Right forelimb (tissue), 1 donor: ENCODE data around the gene OR6V1.

Experiments
- DNase-seq: peaks from one replicate; pipeline ENCODE4 v3.0.0-alpha.2; 2018

Gene OR6V1, protein sequence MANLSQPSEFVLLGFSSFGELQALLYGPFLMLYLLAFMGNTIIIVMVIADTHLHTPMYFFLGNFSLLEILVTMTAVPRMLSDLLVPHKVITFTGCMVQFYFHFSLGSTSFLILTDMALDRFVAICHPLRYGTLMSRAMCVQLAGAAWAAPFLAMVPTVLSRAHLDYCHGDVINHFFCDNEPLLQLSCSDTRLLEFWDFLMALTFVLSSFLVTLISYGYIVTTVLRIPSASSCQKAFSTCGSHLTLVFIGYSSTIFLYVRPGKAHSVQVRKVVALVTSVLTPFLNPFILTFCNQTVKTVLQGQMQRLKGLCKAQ

DNA sequence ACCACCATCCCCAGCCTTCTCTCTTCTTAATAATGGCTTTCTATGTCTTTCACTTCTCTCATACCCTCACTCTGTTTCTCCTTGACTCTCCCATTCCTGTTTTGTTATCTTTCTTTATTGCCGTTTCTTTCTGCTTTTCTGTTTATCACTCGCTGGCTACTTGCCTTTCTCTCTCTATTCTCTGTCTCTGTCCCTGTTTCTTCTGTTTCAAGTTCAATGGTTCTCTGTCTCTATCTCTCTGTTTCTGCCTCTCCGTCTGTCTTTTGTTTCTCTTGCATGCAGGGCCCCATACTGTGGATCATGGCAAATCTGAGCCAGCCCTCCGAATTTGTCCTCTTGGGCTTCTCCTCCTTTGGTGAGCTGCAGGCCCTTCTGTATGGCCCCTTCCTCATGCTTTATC is at the start of gene OR6V1:
Gene OR6V1 (plus strand): TSS at position 301 of the 400 bp plus-strand sequence. CDS start 0 bp downstream, at position 301.
- no peak for DNase-seq

DNA sequence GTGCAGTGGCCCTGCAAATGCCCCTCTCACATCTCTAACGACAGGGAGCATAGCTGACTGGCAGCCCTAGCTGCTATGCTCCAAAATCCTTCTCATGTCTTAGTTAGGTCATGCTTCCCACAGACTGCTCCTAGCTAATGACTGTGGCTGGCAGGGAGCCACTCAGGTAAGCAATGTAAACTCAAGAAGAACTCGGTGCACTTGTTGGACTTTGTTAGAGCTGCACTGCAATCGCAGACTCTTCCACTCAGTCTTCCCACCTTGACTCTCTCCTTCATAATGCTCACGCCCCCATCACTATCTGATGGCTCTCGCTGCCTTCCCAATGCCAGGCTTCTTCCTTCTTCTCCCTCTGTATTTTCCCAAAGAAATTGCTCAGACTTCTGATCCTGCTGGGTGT is 49.2 kb upstream of the OR6V1 start:
- DNase-seq: no peak

DNA sequence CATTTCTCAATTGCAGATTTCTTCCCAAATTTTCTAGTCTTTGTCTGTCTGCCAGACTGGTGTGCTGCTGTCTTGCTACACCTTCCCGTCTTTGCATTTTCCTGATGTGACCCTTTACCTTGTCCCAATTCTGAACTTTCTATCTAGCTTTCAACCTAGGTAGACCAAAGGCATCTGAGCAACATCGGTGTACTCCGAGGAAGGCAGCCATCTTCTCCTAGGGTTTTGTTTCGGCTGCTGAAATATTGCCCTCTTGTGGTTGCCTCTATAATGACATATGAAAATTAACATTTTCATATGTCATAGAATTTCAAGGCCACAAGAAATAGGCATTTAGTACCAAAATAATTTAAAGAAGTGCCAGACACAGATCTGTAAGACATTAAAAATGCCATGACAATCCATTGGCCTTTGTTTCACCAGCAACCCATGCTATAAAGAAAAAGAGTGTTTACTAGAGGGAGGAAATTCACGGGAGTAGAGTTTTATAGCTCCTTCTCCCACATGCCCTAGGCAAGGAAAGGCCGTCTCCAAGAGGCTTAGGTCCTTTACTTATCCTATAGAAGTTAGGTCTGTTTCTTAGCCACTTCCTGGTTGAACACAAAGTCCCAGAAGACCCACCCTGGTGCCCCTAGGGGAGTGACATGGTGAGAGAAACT is 48.6 kb upstream of the OR6V1 start:
- no peak for DNase-seq

DNA sequence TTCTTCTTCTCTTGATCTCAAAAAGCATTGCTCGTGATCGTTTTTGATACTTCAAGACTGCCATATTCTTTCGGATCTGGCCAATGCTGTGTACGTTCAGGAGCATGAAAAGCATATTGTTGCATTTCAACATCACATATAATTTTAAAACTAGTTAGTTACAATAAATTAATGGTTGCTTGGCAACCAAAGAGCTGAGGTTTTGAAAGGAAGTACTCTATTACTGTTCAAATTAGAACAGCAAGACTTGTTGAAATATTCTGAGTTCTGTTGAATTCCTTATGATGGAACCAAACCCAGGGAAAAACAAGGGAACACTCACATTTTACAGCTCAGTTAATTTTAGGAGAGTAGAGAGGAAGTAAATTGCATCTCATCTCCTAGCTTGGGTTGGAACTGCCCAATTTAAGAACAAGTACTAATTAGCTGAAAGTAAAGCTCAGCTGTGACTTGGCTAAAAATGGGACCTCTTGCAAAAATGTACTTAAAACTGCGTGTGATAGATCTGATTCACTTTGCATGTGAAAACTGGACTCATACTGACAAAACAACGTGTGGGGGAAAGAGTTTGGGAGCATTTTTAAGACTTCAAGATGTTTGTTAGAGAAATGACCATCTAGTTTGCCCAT is 46.4 kb upstream of the OR6V1 start:
- DNase-seq: no peak

DNA sequence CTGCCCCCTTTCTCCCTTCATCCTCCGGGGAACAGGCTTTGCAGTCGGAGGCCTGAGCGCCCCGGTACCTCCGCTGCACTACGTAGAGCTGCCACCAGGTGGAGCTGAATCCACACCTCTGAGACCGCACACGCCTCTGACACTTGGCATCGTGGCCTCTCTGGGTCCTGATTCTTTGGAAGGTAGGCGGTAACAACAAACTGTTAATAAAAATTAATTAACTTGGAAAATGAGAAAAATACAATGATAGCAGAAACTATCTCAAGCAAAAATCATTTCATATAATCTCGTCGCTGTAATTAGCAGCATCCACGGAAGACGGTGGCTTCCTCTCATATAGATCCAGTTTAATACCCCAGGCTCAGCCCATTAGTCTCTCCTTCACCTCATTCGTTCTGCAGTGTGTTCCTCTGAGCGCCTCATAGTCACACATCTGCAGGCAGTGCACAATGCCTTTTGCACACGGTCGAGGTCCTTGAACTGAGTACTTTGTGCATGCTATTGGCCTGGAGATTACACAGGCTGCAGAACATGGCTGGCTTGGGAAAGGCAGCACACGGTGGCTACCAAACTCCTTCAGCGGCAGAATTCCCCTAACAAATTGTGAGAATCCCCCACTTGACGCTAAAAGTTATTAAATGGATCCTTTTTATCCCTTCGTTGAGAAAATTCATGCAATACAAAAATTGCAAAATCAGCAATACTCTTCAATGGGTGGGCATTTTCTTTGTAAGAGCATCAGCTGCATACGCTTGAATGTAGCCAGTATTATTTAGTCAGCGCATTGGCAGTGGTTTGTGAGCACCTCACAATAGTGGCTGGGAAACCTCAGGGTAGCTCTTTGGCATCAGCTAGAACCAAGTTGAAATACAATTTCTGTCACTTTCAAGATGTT is 43.9 kb upstream of the OR6V1 start:
- peak; percentile 86 for DNase-seq

DNA sequence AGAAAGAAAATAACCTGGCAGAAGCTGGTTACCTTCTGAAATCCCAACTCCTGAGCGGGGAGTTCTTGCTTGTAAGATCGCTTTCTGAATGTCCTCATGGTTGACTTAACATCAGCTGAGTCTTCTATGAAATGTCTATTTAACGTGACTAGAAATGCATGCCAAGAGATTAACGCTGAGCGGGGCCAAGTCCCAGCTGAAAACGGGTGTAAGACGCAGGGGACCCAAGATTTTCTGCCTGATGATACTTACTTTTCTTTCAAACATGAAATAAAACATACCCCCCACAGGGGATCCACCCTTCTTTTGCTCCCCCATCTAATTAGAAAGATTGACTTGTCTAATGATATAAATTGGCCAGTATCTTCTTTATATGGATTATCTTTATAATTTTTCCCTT is 40.1 kb upstream of the OR6V1 start:
- no peak for DNase-seq

DNA sequence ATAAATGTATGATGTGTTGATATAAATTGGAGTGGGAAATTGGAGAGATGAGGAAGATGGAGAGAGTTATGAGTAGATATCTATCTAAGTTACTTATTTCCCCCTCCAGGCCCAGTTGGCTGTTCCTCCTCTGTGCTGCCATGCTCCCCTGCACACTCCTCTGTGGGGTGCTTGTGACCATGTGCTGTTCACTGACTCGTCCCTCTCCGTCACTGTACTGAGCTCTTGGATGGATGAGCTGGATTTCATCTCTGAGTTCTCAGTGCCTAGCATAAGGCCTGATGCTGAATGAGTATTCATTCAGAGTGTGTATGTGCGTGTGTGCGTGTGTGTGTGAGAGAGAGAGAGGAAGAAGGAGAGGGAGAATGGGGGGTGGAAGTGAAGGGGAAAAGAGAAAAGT is 39.7 kb upstream of the OR6V1 start:
- no peak for DNase-seq

DNA sequence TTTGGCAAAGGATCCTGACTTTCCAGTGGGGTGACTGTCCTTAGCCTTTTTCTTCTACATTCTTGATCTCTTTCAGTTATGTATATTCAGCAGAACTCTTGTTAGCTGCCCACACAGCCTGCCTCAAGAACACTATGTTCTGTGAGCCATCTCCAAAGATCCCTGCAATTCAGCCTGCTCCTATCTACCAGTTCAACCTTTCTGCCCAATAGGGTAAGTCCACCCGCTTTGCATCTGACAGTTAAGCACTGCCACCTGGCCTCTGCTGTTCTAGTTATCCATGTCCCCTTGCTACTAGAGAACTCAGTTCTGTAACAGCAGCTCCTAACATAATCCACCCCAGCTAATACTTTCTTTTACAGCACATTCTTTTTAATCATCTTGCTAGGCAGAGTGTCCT is 38.7 kb upstream of the OR6V1 start:
- DNase-seq: no peak

DNA sequence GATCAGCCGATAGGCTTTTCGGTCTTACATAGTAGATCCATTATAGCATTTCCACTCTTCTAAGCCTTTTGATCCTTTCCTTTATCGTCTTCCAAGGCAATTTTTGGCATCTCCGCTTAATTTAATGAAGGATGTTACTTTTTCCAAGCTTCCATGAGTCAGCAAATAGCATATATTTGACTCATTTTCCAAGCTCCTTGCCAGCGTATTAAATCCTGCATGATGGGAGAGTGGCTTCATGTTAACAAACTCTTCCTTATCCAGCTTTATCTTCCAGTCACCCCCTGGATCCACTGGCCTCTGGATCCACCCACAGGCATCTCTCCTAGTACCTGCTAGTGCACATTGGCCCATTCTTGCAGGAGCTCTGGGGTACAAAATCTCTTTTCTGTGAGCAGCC is 38.2 kb upstream of the OR6V1 start:
- DNase-seq: no peak

DNA sequence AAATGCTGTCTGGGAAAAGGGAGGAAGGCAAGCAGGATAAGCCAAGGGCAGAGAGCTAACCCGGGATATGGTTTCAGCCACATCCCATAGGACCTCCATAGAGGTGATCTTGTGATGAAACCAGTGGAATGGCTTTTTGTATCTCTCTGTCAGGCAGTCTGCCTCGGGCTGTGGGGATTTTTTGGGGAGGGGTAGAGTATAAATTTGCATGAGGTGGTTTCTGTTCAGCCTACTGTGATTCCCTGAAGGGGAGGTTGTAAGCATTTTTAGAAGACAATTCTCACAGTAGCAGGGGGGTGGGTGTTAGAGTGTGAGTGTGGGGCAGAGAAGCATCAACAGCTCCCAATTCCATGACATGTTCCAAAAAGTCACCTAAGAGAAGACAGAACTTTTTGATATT is 37.1 kb upstream of the OR6V1 start:
- DNase-seq: no peak

DNA sequence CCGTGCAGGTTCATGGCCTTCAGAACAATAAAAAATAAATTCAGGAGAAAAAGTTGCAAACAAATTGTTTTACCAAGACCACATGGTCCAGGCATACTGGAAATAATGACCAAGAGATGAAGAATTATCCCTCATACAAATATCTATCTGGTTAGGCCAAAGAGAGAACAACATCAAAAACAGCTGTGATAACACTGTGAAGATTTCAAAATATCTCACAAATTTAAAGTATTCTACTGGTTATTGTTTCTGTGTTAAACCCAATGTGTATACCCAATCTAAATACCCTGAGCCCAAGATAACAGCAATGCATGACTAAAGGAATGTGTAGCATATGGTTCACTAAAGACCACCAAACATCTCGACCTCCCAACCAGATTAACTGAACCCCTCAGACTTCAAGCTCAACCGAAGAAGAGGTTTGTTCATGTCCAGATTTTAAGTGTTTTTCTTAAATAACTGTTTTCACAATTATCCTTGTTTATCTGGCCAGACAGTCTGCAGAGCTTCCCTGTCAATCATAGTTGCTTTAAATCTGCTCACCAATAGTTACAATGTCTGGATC is 36.1 kb upstream of the OR6V1 start:
- no peak for DNase-seq

DNA sequence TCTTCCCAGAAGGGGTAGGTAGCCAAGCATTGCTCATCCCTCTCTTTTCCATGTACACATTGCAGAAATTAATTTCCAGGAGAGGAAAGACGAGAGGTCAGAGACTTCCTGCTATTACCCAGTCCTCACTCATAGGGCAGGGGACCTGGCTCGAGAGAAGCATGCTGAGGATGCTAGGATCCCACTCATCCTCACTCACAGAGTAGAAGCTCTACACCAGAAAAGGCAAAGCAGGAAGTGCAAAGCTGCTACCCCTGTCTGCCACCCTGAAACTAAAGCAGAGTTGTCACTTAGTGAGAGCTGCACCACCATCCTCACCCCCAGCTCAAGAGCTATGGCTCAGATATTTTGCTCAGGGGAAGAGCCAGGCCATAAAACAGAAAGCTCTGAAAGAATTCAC is 35.1 kb upstream of the OR6V1 start:
- DNase-seq: no peak

DNA sequence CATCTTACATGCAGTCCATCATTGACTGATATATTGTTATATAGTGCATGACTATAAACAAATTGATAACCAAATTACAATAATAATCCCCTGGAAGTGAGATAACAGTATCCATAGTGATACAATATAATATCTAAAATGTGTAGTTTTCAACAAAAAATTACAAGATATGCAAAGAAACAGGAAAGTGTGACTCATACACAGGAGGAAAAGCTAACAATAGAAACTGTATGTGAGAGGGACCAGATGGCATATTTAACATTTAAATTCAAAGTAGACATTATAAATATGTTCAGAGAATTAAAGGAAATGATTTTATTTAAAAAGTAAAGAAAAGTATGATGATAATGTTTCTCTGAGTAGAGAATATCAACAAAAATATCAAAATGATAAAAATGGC is 33.2 kb upstream of the OR6V1 start:
- DNase-seq: no peak

DNA sequence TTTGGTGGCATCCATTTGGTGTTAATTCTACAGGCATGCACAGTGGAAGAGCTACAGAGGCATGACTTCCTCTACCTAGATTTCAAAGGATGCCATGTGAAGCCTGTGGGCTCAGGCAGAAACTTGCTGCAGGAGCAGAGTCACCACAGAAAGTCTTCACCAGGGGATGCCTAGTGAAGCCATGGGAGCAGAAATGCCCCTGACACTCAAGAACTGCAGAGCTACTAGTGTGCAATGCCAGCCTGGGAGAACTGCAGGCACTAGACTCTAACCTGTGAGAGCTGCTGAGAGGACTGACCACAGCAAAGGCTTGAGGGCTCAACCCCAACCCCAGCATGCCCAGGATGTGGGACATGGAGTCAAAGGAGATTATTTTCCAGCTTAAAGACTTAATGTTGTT is 29.1 kb upstream of the OR6V1 start:
- no peak for DNase-seq

DNA sequence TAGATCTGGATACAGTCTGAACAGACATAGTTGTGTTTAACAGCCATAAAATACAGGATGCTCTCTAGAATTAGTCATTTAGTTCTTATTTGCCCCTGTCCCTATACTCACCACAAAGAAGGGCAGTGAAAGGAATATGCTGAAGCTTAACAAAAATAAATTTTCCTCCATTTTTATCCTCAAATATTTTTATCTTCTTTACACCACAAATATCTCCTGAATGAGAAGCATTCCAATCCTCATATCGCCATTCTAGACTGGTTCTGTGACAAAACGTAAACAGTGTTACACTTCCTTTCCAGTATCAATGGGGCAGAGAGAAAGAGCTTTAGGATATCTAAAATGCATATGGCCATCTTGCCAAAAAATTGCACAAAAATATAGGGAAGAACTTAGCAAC is 26.8 kb upstream of the OR6V1 start:
- no peak for DNase-seq

DNA sequence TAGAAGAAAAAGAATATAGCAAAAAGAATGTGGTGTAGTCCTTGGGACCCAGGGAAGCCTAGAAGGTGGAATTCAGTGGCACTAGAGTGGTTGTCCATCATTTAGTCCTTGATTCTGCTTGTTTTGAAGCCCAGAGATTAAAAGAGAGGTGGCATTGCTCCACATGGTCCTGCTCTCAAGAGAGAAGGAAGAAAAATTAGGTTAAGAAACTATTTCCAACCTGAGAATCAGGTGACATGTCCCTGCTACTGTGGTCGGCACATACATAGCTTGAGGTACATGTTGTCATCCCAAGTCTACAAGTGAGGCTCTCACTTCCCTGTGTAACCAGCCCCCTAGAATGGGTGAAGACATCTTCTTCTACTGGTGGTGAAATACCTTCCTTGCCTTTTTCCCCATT is 25.1 kb upstream of the OR6V1 start, which contains the start of gene OR9A2:
Gene OR9A2 (minus strand): TSS at position 101 of the 400 bp plus-strand sequence. CDS start 0 bp downstream, at position 101.
- no peak for DNase-seq

DNA sequence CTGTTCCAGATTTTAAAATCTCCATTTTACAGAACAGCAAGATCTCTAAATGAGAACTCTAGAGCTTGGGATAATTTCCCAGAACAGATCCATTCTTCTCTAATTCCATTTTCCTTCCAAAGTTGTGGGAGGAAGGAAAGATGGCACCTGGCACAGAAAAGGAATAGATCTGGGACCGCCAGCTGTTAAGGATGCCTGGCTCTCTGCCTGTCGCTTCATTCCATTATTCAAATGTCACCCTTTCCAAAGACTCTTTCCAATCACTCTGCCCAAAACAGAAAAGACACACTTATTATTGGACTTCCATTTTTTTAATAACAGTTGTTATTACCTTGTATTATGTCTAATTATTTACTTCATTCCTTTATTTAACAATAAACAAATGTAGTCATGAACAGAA is 24.5 kb upstream of the OR6V1 start:
- no peak for DNase-seq

DNA sequence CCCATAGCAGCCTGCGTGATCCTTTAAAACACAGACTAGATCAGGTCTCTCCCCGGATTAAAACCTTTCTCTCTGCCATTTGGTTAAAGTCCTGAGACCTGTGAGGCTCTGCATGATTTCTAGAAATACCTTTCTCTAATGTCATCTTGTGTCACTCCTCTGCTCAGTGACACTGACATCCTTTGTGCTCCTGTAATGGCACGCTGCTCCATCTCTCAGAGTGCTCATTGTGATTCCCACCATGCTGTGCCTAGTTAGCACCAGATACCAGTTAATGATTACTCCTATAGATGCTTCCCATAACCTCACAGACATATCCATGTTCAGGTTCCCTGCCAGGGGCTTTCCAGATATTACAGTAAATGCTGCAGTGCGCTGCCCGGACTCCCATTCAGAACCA is 13.5 kb upstream of the OR6V1 start:
- no peak for DNase-seq

DNA sequence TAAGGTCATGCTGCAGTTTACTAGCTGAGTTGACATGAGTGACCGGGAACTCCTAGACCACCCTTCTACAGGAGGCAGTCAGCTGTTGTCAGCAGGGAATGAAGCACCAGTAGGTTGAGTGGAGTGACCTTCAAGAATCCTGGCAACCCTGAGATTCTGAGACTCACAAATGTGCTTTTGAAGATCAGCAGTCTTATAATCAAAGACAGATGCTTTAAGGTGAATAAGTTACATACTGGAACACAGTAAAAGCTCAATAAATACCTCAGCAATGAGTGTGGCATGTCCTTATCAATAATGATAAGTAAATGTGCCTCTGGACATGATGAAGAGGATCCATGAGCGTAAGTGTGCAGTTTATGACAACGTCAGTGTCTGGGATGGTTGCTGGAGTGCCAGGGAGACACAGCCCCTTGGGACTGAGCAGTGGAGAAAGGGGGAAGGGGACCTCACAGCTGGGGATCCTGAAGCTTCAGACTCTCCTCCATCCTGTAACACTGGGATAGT is 11.9 kb upstream of the OR6V1 start:
- DNase-seq: no peak

DNA sequence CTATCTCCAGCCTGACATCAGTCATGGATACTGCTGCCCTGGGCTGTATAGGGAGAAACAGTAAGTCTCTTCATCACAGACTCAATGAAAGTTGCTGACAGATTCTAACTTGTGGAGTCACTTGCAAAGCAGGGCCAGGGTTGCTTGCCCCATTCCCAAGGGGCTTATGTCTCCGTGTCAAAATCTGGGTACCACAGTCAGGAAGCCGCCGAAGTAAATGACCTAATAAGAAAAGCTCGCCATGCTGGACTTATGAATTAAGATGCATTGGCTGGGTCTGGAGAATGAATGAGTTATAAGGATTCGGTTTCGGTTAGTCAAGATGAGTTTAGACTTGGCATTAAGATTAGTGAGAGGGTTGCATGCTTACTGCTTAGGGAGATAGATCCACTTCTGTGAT is 10.8 kb upstream of the OR6V1 start:
- no peak for DNase-seq

DNA sequence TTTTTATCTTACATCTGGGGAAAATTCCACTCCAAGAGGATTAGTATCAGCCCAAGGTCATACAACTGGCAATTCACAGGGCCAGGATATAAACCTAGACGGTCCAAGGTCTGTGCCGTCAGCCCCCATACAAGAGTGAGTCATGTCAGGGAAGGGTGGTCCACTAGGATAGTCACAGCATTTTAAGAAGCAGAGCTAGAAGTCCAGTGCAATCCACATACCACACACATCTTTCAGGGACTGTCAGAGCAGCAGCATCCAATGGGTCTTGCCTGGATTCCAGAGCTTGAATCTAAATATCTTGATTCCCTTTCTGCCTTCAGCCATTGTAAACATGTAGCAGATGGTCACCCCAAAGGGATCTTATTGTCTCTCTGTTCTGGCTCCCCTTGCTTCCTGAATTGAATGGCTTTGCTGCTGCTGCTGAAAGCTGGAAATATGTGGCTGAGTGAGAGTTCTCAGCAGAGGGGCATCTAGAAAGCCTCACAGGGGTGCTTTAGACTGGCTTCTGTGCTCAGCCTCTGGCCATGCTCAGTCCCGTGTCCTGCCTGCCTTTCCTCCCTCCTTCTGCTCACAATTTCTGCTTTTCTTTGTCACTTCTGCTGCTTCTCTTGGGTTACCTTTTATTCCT is 9.9 kb upstream of the OR6V1 start:
- no peak for DNase-seq

DNA sequence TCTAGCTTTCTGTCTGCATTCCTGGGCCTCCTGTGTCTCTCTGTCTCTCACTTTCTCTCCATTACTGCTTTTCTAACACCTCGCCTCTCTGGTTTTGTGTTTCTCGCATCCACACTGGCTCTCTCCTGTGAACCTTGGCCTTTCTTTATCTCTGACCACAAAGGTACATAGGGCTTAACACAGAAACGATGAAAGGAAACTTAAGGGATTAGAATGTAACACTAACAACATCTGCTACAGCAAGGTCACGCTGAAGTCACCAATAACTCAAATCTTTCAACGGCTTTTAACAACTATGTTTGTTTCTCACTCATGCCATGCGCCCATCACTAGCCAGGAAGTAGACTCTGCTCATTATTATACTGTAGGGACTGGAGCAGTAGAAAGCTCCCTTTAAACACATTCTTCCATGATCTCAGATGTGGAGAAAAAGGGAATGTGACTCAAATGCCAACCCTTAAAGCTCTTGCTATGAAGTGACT is 9.3 kb upstream of the OR6V1 start:
- no peak for DNase-seq
